ENCODE results near the gene CLSTN2.

Gene CLSTN2

DNA sequence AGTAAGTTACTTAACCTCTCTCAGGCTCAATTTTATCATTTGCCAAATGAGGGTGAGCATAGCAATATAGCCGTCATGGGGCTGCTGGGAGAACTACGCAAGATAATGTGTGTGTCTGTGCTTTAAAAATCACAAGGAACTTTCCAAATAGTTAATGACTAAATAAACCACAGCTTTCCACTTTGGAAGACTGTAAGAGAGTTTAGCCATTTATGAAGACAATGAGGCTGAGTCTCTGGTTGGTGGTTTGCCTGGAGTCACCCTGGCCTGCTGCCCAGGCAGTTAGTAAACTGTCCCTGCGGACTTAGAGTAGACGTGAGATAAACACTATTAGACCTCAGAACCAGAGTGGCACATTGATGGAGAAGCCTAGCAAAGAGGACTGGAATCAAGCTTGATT is 357.7 kb downstream of the CLSTN2 start:
- no peaks in the 10 kb centered on the region for H3K4me1 ChIP-seq (ENCODE audit: low read length)
- no peak for DNase-seq

GRCh38 chr3:140294058-140294457 is 359.1 kb downstream of the CLSTN2 start:
- H3K36me3 ChIP-seq (replicated peaks; ENCODE audit: insufficient read depth, low read length) = no peaks in the 10 kb centered on the region
- H3K4me1 ChIP-seq (ENCODE audit: low read length) = no peaks in the 10 kb centered on the region
- H3K4me2 ChIP-seq (ENCODE audit: low read depth, low read length) = no peak overlapping the region
- no peaks in the 10 kb centered on the region for H3K9me2 ChIP-seq (replicated peaks; ENCODE audit: insufficient read depth, low read length)
- no peaks in the 10 kb centered on the region for H4K20me1 ChIP-seq (ENCODE audit: insufficient read depth, low read length)
- H3K4me3 ChIP-seq (ENCODE audit: low read length) = no peak overlapping the region
- DNase-seq = no peak
- H3K9ac ChIP-seq (ENCODE audit: low read length) = no peak overlapping the region
- no peaks in the 10 kb centered on the region for H3K79me2 ChIP-seq (ENCODE audit: low read length)
- no peaks in the 10 kb centered on the region for H3K9me3 ChIP-seq (replicated peaks; ENCODE audit: insufficient read depth, low read length)
- no peak overlapping the region for H2AFZ ChIP-seq (ENCODE audit: low read length)
- no peak for TF ChIP-seq EZH2 (optimal IDR thresholded peaks at IDR 0.05; ENCODE audit: low read depth, low read length)
- no peak for TF ChIP-seq CTCF (IDR thresholded peaks at IDR 0.05; ENCODE audit: low read length)
- TF ChIP-seq EZH2phosphoT487 (IDR thresholded peaks at IDR 0.05; ENCODE audit: low read length) = no peak
- H3K27me3 ChIP-seq (replicated peaks; ENCODE audit: insufficient read depth, low read length) = no peaks in the 10 kb centered on the region
- H3F3A ChIP-seq (ENCODE audit: insufficient read depth, low read length) = no peaks in the 10 kb centered on the region
- H3K27ac ChIP-seq (ENCODE audit: low read length) = no peak overlapping the region

More for the DNA sequence above, 357.7 kb downstream of the CLSTN2 start:
- Histone ChIP-seq H3K9me2 (replicated peaks; ENCODE audit: insufficient read depth, low read length) (no peaks in the 10 kb centered on the region), H3K9ac (ENCODE audit: low read length) (no peak overlapping the region), H3K79me2 (ENCODE audit: low read length) (no peaks in the 10 kb centered on the region), H4K20me1 (ENCODE audit: insufficient read depth, low read length) (no peaks in the 10 kb centered on the region), H3K4me3 (ENCODE audit: low read length) (no peak overlapping the region), H3F3A (ENCODE audit: insufficient read depth, low read length) (no peaks in the 10 kb centered on the region), H3K36me3 (replicated peaks; ENCODE audit: insufficient read depth, low read length) (no peaks in the 10 kb centered on the region), H3K27ac (ENCODE audit: low read length) (no peak overlapping the region), H2AFZ (ENCODE audit: low read length) (no peak overlapping the region), H3K4me2 (ENCODE audit: low read depth, low read length) (no peak overlapping the region), H3K27me3 (replicated peaks; ENCODE audit: insufficient read depth, low read length) (no peaks in the 10 kb centered on the region), H3K9me3 (replicated peaks; ENCODE audit: insufficient read depth, low read length) (no peaks in the 10 kb centered on the region)
- TF ChIP-seq EZH2phosphoT487 (IDR thresholded peaks at IDR 0.05; ENCODE audit: low read length) (no peak), CTCF (IDR thresholded peaks at IDR 0.05; ENCODE audit: low read length) (no peak), EZH2 (optimal IDR thresholded peaks at IDR 0.05; ENCODE audit: low read depth, low read length) (no peak)

DNA sequence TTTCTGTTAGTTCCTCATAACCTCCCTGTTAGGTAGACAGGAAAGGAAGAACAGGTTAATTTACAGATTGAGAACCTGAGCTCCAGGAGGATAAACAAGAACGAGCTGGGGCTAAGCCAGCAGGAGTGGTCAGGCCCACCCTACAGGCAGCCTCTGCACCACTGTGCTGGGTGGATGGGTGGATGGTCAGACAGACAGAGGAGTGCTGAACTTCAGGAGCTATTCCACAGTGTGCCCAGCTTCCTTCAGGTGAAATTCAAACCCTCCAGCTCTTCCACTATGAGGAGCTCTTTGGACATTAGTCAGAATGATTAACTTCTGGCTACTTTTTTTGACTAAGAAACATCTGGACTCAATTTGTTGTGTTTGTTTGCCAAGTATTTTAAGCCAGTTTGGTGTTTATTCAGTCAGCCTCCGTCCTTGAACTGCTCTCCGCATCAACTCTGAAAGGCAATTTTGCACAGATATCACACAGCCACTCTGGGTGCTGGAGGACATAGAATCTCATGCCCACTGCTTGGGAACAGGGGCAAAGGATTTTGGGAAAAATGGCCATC is 361.9 kb downstream of the CLSTN2 start:
- no peak overlapping the region for H3K27ac ChIP-seq (ENCODE audit: low read length)
- no peaks in the 10 kb centered on the region for H4K20me1 ChIP-seq (ENCODE audit: insufficient read depth, low read length)
- H3K27me3 ChIP-seq (replicated peaks; ENCODE audit: insufficient read depth, low read length) = no peaks in the 10 kb centered on the region
- H3K9ac ChIP-seq (ENCODE audit: low read length) = no peak overlapping the region
- no peaks in the 10 kb centered on the region for H3K9me2 ChIP-seq (replicated peaks; ENCODE audit: insufficient read depth, low read length)
- no peak overlapping the region for H2AFZ ChIP-seq (ENCODE audit: low read length)
- H3K79me2 ChIP-seq (ENCODE audit: low read length) = no peaks in the 10 kb centered on the region
- H3K36me3 ChIP-seq (replicated peaks; ENCODE audit: insufficient read depth, low read length) = no peaks in the 10 kb centered on the region
- H3K4me3 ChIP-seq (ENCODE audit: low read length) = no peak overlapping the region
- H3K9me3 ChIP-seq (replicated peaks; ENCODE audit: insufficient read depth, low read length) = no peaks in the 10 kb centered on the region
- H3F3A ChIP-seq (ENCODE audit: insufficient read depth, low read length) = no peaks in the 10 kb centered on the region
- TF ChIP-seq EZH2 (optimal IDR thresholded peaks at IDR 0.05; ENCODE audit: low read depth, low read length) = no peak
- H3K4me1 ChIP-seq (ENCODE audit: low read length) = no peaks in the 10 kb centered on the region
- H3K4me2 ChIP-seq (ENCODE audit: low read depth, low read length) = no peak overlapping the region
- DNase-seq = no peak

DNA sequence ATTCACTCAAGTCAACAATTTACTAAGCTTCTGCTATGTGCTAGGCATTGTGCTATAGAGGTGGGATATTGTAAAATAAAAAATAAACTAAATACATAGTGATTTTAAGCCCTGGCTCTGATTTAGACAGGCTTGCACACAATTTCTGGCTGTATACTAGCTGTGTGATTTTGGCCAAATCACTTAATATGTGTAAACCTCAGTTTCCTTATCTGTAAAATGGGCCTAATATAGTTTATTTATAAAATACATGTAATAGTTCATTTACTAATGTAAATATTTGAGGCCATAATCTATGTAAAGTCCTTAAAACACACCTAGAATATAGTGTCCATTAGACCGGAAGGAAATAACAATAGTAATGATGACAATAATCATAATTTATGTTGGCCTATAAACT is 363.1 kb downstream of the CLSTN2 start:
- no peak for DNase-seq
- Histone ChIP-seq H4K20me1 (ENCODE audit: insufficient read depth, low read length) (no peaks in the 10 kb centered on the region), H3K4me3 (ENCODE audit: low read length) (no peak overlapping the region), H3K9me3 (replicated peaks; ENCODE audit: insufficient read depth, low read length) (no peaks in the 10 kb centered on the region), H3K4me1 (ENCODE audit: low read length) (no peaks in the 10 kb centered on the region), H3K27ac (ENCODE audit: low read length) (no peak overlapping the region), H3K79me2 (ENCODE audit: low read length) (no peaks in the 10 kb centered on the region), H3F3A (ENCODE audit: insufficient read depth, low read length) (no peaks in the 10 kb centered on the region), H3K9ac (ENCODE audit: low read length) (no peak overlapping the region), H3K9me2 (replicated peaks; ENCODE audit: insufficient read depth, low read length) (no peaks in the 10 kb centered on the region), H3K36me3 (replicated peaks; ENCODE audit: insufficient read depth, low read length) (no peaks in the 10 kb centered on the region), H2AFZ (ENCODE audit: low read length) (no peak overlapping the region), H3K27me3 (replicated peaks; ENCODE audit: insufficient read depth, low read length) (no peaks in the 10 kb centered on the region), H3K4me2 (ENCODE audit: low read depth, low read length) (no peak overlapping the region)
- no peak for TF ChIP-seq CTCF (IDR thresholded peaks at IDR 0.05; ENCODE audit: low read length)

Data from MM.1S (cell line).